A204.1 (cell line): ENCODE results near the gene NFATC3.

Experiments used
- FAIRE-seq: peaks from 2 replicates; lab custom pipeline; 2012; peaks lifted over from hg19 to GRCh38; lab: Jason Lieb, UNC

The NFATC3 gene

DNA sequence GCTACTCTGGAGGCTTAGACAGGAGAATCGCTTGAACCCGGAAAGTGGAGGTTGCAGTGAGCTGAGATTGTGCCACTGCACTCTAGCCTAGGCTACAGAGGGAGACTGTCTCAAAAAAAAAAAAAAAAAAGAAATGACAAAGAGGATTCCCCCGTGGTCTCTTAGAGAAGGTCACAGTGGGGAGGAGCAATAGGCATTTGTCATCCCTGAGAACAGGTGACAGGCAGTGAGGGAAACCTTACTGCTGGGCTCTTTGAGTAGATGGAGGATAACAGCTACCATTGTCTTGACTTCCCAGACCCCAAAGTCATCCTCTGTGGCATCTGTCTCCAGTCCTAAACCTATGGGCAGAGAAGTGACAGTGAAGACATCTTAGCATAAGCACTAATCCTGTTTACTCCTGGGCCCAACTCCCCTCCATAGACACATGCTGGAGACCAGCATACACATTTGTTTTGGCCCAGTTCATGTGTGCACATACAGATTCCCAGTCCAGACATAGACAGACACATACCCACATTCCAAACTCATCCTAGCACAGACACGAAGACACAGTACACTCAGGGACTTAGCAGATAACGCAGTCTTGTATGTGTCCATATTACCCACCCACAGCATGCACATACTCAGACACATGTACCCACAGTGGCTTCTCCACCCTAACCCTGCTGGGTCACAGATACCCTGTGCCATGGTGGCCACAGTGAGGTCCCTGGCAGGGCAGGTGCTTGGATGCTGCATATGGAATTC lies 148.1 kb downstream of the NFATC3 start:
- no peak for FAIRE-seq

DNA sequence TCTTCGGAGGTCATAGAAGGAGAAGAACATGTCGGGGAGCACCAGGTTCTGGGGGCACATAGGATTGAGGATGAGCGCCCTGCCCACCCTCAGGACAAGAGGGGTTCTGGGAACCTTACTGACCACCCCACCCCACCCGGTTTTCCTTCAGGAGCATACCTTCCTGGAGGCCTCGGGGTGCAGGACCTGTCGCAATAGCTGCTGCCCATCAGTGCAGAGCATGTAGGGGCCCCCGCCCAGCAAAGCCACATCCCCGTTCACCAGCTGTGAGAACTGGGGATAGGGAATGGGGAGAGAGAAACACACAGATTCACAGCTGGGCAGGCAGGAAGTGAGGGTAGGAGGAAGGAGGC lies 148.6 kb downstream of the NFATC3 start:
- no peak for FAIRE-seq

DNA sequence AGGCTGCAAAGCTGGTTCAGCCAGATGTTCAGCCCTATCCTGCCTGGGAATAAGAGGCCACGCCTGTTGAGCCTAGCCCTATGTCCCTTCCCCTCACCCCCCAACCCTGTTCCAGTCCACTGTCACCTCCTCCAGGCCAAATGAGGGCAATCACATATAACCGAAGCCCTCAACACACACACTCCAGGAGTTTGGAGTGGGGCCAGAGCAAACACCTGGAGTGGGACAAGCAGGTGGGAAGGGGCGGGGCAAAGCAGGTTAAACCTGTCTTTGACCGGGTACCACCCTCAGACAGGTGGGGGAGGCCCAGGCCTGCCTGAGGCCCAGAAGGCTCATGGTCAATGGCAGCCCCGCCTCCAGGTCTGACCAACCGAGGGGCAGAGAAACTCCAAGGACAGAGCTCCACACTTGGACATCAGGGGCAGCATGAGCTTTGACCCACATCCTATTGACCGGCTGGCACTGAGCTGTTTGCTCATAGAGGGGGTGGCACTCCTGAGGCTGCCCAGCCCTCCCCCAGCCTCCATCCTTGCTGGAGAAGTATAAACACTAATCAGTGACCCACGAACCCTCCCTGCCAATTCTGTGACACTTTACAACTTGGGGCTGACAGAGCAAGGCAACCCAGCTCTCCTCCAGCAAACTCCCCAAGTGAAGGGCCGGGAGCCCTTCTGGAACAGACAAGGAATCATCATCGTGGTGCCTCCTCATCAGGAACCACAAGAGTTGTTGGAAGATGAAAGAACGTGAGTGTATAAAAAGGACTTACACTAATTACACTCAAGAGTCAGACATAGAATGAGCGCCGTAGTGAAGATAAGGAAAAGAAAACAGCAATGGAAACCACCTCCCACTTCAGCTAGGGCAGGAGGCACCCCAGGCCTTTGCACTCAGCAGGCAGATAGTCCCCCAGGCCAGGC lies 149.3 kb downstream of the NFATC3 start:
- FAIRE-seq: no peak

DNA sequence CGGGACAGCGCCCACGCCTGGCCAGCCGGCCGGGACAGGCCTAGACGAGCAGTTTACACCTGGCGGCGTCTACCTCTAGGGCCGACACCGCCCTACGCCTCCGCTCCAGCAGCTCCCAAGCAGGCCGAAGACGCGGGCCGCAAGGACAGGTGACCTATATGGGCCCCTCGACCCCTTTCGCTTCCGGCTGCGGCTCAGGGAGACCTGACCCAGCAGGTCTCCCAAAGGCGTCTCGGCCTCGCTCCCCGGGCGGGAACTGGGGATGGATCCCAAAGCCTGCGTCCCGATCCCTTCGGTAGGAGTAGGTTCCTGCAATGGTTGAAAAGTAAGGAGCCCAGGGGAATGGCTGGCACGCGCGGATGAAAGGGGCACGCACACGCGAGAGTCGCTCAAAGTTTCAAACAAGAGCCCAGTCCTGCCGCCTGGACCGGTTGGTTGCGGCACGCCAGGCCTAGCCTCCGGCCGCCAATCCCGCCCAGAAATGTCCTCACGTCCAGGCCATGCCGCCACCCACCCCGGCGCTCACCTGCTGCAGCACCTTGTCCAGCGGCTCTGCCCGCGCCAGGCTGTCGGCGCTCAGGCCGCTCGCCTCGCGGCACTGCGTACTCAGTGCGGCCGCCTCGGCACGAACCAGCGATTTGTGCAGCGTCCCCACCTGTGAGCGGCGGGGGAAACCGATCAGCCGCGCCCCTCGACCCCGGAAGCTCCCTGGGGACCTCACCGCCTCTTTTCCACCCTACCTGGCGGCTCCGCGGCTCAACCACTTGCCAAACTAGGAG lies 150.1 kb downstream of the NFATC3 start:
- FAIRE-seq: no peak

DNA sequence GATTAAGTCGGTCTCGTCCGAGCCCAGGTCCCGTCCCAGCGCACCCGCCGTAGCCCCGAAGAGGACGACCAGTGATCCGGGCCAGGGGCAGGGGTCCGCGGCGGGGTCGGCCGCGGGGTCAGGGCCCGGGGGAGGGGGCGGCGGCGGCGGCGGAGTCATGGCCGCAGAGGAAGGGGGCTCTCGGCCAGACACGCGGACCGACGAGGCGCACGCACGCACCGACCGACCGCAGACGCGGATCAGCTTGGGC lies 150.6 kb downstream of the NFATC3 start, which contains the start of gene ESRP2:
TSS of gene ESRP2 (minus strand) at position 241 of the 250 bp plus-strand sequence. CDS start at position 159, 82 bp downstream.
- no peak for FAIRE-seq

DNA sequence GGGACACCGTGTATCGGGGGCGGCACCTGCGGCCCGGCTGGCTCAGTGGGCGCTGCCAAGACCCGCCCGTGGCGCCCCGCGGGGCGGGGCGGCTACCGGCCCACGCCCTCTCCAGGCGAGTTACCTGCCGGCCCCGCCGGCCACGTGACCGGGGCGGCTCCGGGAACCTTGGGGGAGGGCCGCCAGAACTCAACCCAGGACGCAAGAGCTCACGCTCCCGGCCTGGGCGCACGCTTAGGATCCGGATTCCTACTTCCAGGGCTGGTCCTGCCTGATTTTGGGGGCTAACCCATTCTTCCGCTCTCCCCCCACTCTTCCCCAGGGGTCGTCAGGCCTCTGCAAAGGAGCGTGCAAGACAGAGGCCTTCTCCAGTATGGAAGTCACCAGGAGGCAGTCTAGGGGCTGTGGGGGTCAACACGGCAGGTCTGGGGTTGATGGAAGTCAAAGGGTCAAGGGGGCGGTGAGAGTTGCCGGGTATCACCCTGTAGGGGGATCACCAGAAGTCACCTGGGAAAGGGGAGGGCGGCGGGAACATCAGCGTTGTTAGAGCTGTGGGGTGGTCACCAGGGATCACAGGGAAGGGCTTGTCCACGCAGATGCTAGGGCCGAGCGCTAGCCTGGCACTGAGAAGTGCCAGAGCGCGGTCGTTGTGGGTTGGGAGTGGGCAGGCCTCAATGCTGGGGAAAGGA lies 151.1 kb downstream of the NFATC3 start:
- FAIRE-seq: no peak

DNA sequence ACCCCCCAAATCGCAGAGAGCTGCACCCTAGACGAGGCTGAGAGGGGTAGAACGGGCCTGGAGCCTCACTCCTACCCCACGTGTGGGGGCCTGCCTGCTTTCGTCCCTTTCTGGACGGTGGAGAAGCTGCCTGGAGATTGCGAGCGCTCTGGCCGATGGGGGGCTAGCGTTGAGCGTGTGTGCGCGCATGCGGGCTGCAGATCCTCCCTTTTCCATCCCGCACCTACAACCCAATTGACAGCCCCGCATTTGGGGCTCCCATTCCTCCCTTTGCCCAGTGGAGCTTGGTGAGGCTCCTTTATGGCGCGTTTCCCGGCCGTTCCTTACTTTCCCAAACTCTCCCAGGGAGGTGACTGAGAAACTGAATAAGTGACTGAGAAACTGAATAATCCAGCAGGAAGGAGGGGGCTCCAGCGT lies 151.7 kb downstream of the NFATC3 start:
- no peak for FAIRE-seq

DNA sequence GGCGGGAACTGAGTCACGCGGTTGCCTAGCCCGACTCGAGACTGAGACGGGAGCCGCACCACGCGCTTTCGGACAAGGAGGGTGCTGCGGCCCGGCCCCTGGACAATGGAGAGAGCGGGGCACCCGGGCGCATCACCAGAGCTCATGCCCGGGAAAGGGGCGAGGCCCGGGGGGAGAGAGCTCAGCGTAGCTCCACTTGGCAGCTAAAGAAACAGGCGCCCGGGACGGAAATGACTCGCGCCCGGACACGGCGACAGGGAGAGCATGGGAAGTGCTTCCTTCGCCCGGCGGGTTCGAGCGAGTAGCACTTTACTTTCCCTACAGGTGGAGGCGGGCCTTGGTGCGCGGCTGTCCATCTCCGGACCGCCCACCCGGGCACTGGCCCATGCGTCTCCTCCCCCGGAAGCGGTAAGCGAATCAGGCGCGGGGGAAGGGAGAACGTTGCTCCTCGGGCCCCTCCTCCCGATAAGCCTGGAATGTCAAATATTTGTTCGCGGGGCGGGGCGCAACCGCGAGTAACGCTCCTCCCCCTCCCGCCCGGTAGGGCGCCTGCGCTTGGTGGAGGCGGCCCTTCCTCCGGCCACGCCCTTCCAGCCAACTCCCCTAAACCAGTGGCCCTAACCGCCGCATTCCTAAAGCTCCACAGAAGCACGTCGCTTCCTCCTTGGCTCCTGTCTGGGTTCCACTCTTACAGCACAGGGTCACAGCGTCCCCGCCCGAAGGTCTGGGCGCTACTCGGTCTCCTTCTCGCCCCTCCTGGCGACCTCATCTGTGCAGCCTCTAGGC lies 152.3 kb downstream of the NFATC3 start:
- no peak for FAIRE-seq

DNA sequence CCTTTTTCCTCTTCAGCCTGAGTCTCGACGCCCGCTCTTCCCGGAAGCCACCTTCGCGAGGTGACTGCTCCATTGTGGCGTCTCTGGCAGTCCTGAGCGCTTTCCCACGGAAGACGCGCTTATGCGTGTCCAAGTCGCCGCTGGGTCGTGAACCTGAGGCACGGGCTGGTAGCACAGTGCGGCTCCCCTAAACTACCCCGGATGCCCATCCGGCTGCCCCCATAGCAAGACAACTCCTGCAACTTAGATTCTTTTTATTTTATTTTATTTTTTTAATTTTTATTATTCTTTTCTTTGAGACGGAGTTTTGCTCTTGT lies 152.8 kb downstream of the NFATC3 start:
- no peak for FAIRE-seq

DNA sequence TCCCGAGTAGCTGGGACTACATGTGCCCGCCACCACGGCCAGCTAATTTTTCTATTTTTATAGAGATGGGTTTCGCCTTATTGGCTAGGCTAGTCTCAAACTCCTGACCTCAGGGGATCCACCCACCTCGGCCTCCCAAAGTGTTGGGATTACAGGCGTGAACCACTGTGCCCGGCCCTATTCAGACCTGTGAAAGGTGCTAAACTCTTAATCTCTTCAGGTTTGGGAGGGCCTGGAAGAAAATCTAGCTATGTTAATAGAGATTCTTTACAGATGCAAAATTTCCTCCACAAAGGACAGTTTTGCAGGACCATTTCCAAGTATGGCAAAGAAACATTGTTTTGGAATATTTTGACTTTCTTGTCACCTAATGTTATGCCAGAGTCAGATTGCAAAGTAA lies 156.9 kb downstream of the NFATC3 start:
- FAIRE-seq: no peak

DNA sequence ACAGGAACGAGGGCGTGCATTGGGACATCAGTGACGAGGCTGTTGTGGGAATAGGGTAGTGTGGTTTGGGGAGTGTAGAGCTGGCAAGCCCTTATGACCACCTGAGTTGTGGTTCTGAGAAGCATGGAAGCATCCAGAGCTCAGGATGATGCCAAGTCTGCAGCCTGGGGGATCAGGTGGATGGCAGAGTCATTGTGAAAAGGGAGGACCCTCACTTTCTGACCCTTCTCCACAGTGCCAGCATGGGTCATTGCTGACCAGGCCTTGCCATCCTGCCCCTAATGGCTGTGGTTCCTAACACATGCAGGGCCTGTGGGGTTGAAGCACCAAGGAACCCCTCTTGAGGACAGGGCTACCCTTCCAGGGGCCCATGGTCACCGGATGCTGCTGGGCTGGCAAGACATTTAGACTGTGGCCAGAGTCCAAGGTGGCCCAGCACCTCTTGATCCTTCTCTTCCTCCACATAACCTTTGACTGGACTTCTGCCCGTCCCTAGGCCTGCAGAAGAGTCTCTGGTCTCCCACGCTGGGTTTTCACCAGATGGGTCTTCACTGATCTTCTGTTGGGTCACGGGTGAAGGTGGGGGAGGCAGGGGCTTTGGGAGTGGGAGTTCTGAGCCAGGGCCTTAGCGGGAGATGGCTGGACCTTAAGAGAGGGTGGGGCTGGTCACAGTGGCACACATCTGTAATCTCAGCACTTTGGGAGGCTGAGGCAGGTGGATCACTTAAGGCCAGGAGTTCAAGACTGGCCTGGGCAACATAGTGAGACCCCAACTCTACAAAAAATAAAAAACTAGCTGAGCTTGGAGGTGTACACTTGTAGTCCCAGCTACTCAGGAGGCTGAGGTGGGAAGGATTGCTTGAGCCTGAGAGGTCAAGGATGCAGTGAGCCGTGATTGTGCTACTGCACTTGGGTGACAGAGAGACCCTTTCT lies 158.0 kb downstream of the NFATC3 start:
- FAIRE-seq: no peak

DNA sequence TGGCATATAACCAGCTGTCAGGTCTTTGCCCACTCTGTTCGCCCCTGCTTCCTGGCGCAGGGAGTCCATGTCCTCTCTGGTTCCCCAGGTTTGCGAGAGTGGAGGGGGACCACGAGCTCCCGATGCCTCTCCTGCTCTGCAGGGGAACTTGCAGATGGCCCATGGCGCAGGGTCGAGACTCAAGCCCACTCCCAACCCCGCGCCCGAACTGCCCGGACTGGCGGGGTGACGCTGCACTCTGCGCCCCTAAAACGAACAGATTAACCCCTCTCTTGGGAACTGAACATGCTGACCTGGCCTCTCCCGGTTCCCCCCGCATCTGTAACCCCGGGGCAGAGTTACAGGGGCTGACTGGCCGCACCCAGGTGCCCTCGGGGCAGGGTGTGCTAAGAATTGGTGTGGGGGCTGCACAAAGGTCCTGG lies 159.3 kb downstream of the NFATC3 start:
- no peak for FAIRE-seq

DNA sequence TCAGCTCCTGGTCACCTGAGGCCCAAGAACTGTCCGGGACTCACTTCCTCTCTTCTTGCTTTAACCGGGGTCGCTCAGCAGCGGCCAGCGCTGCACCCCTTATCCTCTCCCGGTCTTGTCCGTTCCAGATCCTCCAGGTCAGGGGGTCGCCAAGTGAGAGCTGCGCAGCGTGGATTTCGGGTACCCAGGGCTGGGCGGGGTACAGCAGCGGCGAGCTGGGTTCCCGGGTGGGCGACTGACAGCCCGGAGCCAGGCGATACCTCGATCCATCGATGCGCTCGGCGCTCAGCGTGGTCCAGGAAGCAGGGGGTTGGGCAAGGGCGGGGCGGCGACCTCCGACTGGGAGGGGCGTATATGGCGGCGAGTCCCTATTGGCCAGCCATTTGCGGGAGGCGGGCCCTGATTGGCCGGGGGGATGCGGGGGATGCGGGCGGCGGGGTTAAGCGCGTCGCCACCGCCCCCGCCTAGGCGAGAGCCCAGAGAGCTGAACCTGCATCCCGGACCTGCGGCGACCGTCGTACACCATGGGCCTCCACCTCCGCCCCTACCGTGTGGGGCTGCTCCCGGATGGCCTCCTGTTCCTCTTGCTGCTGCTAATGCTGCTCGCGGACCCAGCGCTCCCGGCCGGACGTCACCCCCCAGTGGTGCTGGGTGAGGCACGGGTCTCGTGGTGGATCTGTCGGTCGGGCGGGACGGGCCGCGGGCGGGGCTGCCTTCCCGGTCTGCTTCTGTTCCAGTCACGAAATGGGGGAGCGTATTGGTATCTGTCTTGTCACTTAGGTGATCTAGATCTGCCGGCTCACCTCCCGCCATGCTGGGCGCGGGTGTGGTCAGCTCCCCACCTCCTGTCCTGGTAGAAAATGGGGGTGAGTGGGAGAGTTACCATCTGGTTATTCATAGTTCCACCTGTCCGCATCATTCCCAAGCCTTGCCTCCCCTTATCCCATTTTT lies 160.0 kb downstream of the NFATC3 start, which contains the start of gene PLA2G15:
TSS of gene PLA2G15 (plus strand) at position 471 of the 951 bp plus-strand sequence. CDS start at position 525, 54 bp downstream.
- no peak for FAIRE-seq

DNA sequence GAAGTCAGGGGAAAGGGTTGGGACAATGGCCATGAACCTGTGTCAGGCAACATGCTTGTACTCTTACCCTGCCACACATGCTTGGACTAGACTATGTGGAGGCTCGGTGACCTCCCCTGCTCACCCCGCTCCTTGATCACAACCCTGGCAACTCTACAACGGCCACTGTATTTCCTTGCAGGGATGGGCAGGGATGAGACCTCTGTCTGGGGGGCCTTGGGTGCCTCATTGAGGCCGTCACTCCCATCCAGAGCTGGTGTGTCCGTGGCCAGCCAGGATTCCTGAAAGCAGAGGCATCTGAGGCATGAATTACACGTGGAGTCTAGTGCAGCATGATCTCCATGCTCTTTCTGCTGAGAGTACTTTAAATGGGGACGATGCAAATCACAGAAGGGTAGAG lies 161.0 kb downstream of the NFATC3 start:
- no peak for FAIRE-seq

DNA sequence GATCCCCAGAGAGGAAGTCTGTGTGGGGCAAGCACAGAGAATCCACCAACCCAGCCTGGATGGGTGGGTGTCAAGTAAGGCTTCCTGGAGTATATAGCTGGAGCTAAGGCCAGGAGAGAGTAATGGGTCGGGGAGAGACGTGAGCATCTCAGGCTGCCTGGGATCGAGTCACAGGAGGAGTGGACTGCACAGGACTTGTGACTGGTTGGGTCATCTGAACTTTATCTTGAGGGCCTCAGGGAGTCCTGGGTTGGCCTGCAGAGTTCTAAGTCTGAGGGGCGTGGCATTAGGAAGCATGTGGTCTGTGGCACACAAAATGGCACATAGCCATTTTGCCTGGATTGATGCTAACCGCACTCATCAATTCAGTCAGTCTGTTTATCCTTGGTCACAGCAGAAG lies 161.5 kb downstream of the NFATC3 start:
- no peak for FAIRE-seq

DNA sequence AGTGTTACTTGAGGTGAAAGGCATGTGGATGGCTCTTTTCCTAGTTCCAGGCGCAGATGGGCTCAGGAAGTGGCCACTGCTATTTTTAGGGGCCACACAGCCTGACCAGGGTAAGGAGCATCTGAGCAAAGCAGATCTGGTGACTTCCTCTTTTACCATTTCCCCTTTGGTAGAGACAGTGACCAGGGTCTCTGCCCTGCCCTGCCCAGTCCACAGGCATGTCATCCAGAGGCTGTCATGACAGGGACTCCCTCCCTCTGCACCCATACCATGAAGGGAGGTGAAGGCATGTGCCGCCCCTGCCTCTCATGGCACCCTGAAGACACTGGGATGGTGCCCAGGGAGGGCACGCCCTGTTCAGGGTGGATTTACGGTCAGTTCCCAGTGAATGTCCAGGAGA lies 162.2 kb downstream of the NFATC3 start:
- no peak for FAIRE-seq

DNA sequence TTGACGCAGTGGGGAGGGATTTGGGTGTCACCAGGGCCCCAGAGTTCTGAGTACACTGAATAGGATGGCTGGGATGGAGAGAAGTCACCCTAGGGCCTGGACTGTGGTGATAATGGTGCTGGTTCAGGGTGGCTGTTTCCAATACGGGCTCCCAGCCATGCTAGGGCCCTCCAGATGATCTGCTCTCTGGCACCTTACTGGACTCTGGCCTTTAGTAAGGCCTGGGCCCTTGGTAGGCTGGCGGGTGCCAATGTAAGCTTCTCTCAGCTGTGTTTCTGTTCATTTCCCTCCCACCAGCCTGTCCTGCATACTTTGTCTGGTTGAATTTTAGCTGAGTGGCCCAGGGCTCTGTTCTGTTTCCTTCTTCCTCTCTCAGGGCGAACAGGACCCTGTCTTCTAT lies 162.8 kb downstream of the NFATC3 start:
- FAIRE-seq: no peak

DNA sequence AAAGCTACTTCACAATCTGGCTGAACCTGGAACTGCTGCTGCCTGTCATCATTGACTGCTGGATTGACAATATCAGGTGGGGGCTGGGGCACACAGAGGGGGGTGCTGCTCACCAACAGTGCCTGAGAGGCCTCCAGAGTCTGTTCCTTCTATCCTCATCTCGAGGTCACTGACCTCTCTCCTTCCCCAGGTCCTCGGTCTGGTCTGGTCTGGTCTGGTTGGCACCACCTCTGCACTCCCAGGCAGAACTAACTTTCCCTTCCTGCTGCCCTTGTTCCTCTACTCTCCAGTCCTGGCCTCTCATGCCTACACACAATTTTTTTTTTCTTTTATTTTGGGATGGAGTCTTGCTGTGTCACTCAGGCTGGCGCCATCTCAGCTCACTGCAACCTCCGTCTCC lies 164.2 kb downstream of the NFATC3 start:
- no peak for FAIRE-seq

DNA sequence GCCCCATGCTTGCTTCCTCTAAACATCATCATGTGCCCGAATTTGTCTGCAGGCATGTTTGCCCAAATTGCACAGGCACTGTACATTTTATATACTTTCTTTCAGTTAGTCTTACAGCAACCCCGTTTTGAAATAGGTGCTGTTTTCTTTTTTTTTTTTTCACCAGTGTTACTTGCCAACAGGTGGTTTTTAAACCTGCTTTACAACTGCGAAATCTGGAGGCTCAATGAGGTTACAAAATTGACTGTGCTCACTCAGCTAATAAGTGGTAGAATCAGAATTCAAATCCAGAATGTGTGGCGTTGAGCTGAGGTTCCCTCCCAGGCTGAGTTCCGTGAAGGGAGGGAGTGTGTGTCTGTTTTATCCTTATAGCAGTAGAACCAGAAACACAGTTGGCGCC lies 165.8 kb downstream of the NFATC3 start:
- FAIRE-seq: no peak
